ENCODE results near the gene CCDC88B.
"Not testable (repeated sequence)": the region's sequence is repeated elsewhere in the genome, so short reads cannot be mapped to it uniquely, and the experiment has no call there.

The CCDC88B gene

GRCh38 chr11:64306563-64306875 lies 33.5 kb upstream of the CCDC88B start:
- H3K9me3 ChIP-seq (ENCODE audit: control insufficient read depth, insufficient read depth, low read length) = no peaks in the 10 kb centered on the region
- peak overlapping the region; percentile 80 for H3K4me3 ChIP-seq (ENCODE audit: low read depth, low read length)
- peaks cover 5% of the 10 kb centered on the region for H3K27me3 ChIP-seq (ENCODE audit: control insufficient read depth, insufficient read depth, low read length)
- H3K9ac ChIP-seq (ENCODE audit: low read depth, low read length) = peak overlapping the region; percentile 61
- H3K27ac ChIP-seq (ENCODE audit: low read depth, low read length) = peak overlapping the region; percentile 92
- H3K36me3 ChIP-seq (ENCODE audit: control insufficient read depth, insufficient read depth, low read length) = peaks cover 9% of the 10 kb centered on the region
- H3K4me1 ChIP-seq (ENCODE audit: control insufficient read depth, insufficient read depth, low read length) = peaks cover 11% of the 10 kb centered on the region; the same call in 1 of the 2 replicates

- peak overlapping the region; percentile 61; the same call in 1 of the 2 replicates for H3K9ac ChIP-seq (ENCODE audit: low read depth, low read length)
- peak overlapping the region; percentile 92 for H3K27ac ChIP-seq (ENCODE audit: low read depth, low read length)
- peaks cover 9% of the 10 kb centered on the region for H3K36me3 ChIP-seq (ENCODE audit: control insufficient read depth, insufficient read depth, low read length)
- no peaks in the 10 kb centered on the region for H3K9me3 ChIP-seq (ENCODE audit: control insufficient read depth, insufficient read depth, low read length)
- no peaks in the 10 kb centered on the region; the same call in 1 of the 2 replicates for H3K27me3 ChIP-seq (ENCODE audit: control insufficient read depth, insufficient read depth, low read length)
- H3K4me1 ChIP-seq (ENCODE audit: control insufficient read depth, insufficient read depth, low read length) = peaks cover 11% of the 10 kb centered on the region; the same call in 1 of the 2 replicates
- H3K4me3 ChIP-seq (ENCODE audit: low read depth, low read length) = peak overlapping the region; percentile 80
Measured at GRCh38 chr11:64306876-64307622, 33.0 kb upstream of the CCDC88B start.

- not testable (repeated sequence) for H3K9me3 ChIP-seq (ENCODE audit: control insufficient read depth, insufficient read depth, low read length); H3K4me3 ChIP-seq (ENCODE audit: low read depth, low read length); H3K36me3 ChIP-seq (ENCODE audit: control insufficient read depth, insufficient read depth, low read length); H3K27ac ChIP-seq (ENCODE audit: low read depth, low read length); H3K9ac ChIP-seq (ENCODE audit: low read depth, low read length); H3K27me3 ChIP-seq (ENCODE audit: control insufficient read depth, insufficient read depth, low read length)
- peaks cover 11% of the 10 kb centered on the region; the same call in 1 of the 2 replicates for H3K4me1 ChIP-seq (ENCODE audit: control insufficient read depth, insufficient read depth, low read length)
Measured at GRCh38 chr11:64307795-64308194, 32.2 kb upstream of the CCDC88B start.

GRCh38 chr11:64312947-64313346 lies 27.1 kb upstream of the CCDC88B start:
- Histone ChIP-seq H3K9ac (ENCODE audit: low read depth, low read length) (no peak overlapping the region), H3K9me3 (ENCODE audit: control insufficient read depth, insufficient read depth, low read length) (no peaks in the 10 kb centered on the region), H3K27ac (ENCODE audit: low read depth, low read length) (no peak overlapping the region), H3K4me3 (ENCODE audit: low read depth, low read length) (no peak overlapping the region), H3K4me1 (ENCODE audit: control insufficient read depth, insufficient read depth, low read length) (0 out of 2 replicates have a peak, but pooled peaks cover 5% of the 10 kb centered on the region), H3K36me3 (ENCODE audit: control insufficient read depth, insufficient read depth, low read length) (peaks cover 29% of the 10 kb centered on the region), H3K27me3 (ENCODE audit: control insufficient read depth, insufficient read depth, low read length) (no peaks in the 10 kb centered on the region)

- 0 out of 2 replicates have a peak, but pooled peaks cover 5% of the 10 kb centered on the region for H3K4me1 ChIP-seq (ENCODE audit: control insufficient read depth, insufficient read depth, low read length)
- no peaks in the 10 kb centered on the region for H3K9me3 ChIP-seq (ENCODE audit: control insufficient read depth, insufficient read depth, low read length)
- no peak overlapping the region for H3K9ac ChIP-seq (ENCODE audit: low read depth, low read length)
- H3K4me3 ChIP-seq (ENCODE audit: low read depth, low read length) = no peak overlapping the region
- no peak overlapping the region for H3K27ac ChIP-seq (ENCODE audit: low read depth, low read length)
- H3K36me3 ChIP-seq (ENCODE audit: control insufficient read depth, insufficient read depth, low read length) = peaks cover 26% of the 10 kb centered on the region
- no peaks in the 10 kb centered on the region for H3K27me3 ChIP-seq (ENCODE audit: control insufficient read depth, insufficient read depth, low read length)
Measured at GRCh38 chr11:64313491-64314145, 26.4 kb upstream of the CCDC88B start.

GRCh38 chr11:64314146-64314804 lies 25.7 kb upstream of the CCDC88B start:
- no peak overlapping the region for H3K4me3 ChIP-seq (ENCODE audit: low read depth, low read length)
- peaks cover 26% of the 10 kb centered on the region for H3K36me3 ChIP-seq (ENCODE audit: control insufficient read depth, insufficient read depth, low read length)
- H3K27ac ChIP-seq (ENCODE audit: low read depth, low read length) = peak overlapping the region; percentile 28
- no peak overlapping the region for H3K9ac ChIP-seq (ENCODE audit: low read depth, low read length)
- peaks cover 10% of the 10 kb centered on the region for H3K4me1 ChIP-seq (ENCODE audit: control insufficient read depth, insufficient read depth, low read length)
- no peaks in the 10 kb centered on the region for H3K9me3 ChIP-seq (ENCODE audit: control insufficient read depth, insufficient read depth, low read length)
- H3K27me3 ChIP-seq (ENCODE audit: control insufficient read depth, insufficient read depth, low read length) = no peaks in the 10 kb centered on the region

- H3K27ac ChIP-seq (ENCODE audit: low read depth, low read length) = peak overlapping the region; percentile 28
- H3K36me3 ChIP-seq (ENCODE audit: control insufficient read depth, insufficient read depth, low read length) = peaks cover 31% of the 10 kb centered on the region
- no peaks in the 10 kb centered on the region for H3K9me3 ChIP-seq (ENCODE audit: control insufficient read depth, insufficient read depth, low read length)
- no peaks in the 10 kb centered on the region for H3K27me3 ChIP-seq (ENCODE audit: control insufficient read depth, insufficient read depth, low read length)
- H3K4me3 ChIP-seq (ENCODE audit: low read depth, low read length) = no peak overlapping the region
- no peak overlapping the region for H3K9ac ChIP-seq (ENCODE audit: low read depth, low read length)
- peaks cover 14% of the 10 kb centered on the region for H3K4me1 ChIP-seq (ENCODE audit: control insufficient read depth, insufficient read depth, low read length)
Measured at GRCh38 chr11:64314805-64315561, 25.0 kb upstream of the CCDC88B start.

GRCh38 chr11:64315667-64316526 lies 24.1 kb upstream of the CCDC88B start:
- H3K27me3 ChIP-seq (ENCODE audit: control insufficient read depth, insufficient read depth, low read length); H3K9ac ChIP-seq (ENCODE audit: low read depth, low read length); H3K9me3 ChIP-seq (ENCODE audit: control insufficient read depth, insufficient read depth, low read length): not testable (repeated sequence)
- Histone ChIP-seq H3K27ac (ENCODE audit: low read depth, low read length) (peak overlapping the region; percentile 100), H3K4me3 (ENCODE audit: low read depth, low read length) (peak overlapping the region; percentile 87), H3K36me3 (ENCODE audit: control insufficient read depth, insufficient read depth, low read length) (peaks cover 39% of the 10 kb centered on the region), H3K4me1 (ENCODE audit: control insufficient read depth, insufficient read depth, low read length) (peaks cover 14% of the 10 kb centered on the region)

GRCh38 chr11:64316672-64317324 lies 23.2 kb upstream of the CCDC88B start:
- Histone ChIP-seq H3K4me3 (ENCODE audit: low read depth, low read length) (peak overlapping the region; percentile 87), H3K27ac (ENCODE audit: low read depth, low read length) (peak overlapping the region; percentile 100), H3K4me1 (ENCODE audit: control insufficient read depth, insufficient read depth, low read length) (peaks cover 14% of the 10 kb centered on the region), H3K36me3 (ENCODE audit: control insufficient read depth, insufficient read depth, low read length) (peaks cover 47% of the 10 kb centered on the region), H3K9ac (ENCODE audit: low read depth, low read length) (peak overlapping the region; percentile 84), H3K9me3 (ENCODE audit: control insufficient read depth, insufficient read depth, low read length) (no peaks in the 10 kb centered on the region), H3K27me3 (ENCODE audit: control insufficient read depth, insufficient read depth, low read length) (no peaks in the 10 kb centered on the region)

Data from HUES48 (cell line).